Kidney epithelial cell (primary cell): ENCODE data around the gene PLAAT5. TPM values are rescaled to one million over a fixed set of nuclear protein-coding genes. Genes with fewer than 3 reads are reported as not detected.

Source experiments
- DNase-seq: peaks from one replicate; pipeline ENCODE4 v3.0.0-alpha.2; 2010; ENCODE audit warnings: low read depth
- H3K27me3 ChIP-seq: 2 replicates; pipeline ENCODE4 v1.6.0; 2011; ENCODE audit warnings: low read length; ENCODE audit not compliant: control insufficient read depth, insufficient read depth
- H3K36me3 ChIP-seq: 2 replicates; pipeline ENCODE4 v1.5.1; 2011; ENCODE audit warnings: low read length; ENCODE audit not compliant: control insufficient read depth, insufficient read depth
- H3K4me3 ChIP-seq: 2 replicates; pipeline ENCODE4 v1.5.1; 2011; ENCODE audit warnings: low read depth, mild to moderate bottlenecking, control low read depth, low read length
- total RNA-seq: library from RNA; depleted of rRNA; stranded (reverse); fragments of >200 nt; gene quantifications from 2 replicates; pipeline ENCODE4 v1.2.3, GENCODE V29; 2015
- TF ChIP-seq, protein P1 (sequence below): IDR thresholded peaks from 2 replicates; pipeline ENCODE4 v1.5.1; 2011; ENCODE audit warnings: mild to moderate bottlenecking, moderate library complexity, low read length, control low read depth, inconsistent platforms; ENCODE audit not compliant: insufficient read depth, poor library complexity, severe bottlenecking

PLAAT5 gene
- total RNA-seq, 1 donor from 2014 or later: 0.17 TPM

DNA sequence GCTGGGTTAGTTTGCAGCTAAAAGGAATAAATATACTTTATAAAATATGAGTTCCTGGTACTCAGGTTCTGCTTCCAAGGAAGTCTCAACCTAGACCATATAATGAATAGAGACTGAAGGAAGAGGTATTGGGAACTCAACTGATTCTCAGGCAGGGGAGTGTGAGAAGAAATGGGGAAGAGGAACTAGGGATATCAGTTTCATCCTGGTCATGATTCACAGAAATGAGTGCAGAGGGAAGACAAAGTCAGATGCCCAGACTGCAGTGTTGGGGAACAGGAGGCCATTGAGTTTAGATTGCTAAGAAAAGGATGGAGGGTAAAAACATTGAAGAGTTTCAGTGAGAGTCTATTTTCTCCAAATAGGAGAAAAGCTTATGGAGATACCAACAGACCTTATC is 28.8 kb downstream of the PLAAT5 start:
- H3K4me3 ChIP-seq: no peak overlapping the region
- no peak for DNase-seq
- TF ChIP-seq, protein P1, sequence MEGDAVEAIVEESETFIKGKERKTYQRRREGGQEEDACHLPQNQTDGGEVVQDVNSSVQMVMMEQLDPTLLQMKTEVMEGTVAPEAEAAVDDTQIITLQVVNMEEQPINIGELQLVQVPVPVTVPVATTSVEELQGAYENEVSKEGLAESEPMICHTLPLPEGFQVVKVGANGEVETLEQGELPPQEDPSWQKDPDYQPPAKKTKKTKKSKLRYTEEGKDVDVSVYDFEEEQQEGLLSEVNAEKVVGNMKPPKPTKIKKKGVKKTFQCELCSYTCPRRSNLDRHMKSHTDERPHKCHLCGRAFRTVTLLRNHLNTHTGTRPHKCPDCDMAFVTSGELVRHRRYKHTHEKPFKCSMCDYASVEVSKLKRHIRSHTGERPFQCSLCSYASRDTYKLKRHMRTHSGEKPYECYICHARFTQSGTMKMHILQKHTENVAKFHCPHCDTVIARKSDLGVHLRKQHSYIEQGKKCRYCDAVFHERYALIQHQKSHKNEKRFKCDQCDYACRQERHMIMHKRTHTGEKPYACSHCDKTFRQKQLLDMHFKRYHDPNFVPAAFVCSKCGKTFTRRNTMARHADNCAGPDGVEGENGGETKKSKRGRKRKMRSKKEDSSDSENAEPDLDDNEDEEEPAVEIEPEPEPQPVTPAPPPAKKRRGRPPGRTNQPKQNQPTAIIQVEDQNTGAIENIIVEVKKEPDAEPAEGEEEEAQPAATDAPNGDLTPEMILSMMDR: no peak
- peaks cover 2% of the 10 kb centered on the region for H3K27me3 ChIP-seq
- no peaks in the 10 kb centered on the region for H3K36me3 ChIP-seq

DNA sequence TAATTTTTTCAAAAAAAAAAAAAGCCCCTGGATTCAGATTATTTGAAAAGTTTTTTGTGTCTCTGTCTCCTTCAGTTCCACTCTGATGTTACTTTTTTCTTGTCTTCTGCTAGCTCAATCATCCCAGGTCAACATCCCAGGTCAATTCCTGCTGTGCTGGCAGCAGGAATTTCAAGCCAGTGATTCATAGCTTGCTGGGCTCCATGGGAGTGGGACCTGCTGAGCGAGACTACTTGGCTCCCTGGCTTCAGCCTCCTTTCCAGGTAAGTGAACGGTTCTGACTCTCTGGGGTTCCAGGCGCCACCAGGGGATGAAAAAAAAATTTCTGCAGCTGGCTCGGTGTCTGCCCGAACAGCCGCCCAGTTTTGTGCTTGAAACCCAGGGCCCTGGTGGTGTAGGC is 31.4 kb downstream of the PLAAT5 start:
- no peak for DNase-seq

DNA sequence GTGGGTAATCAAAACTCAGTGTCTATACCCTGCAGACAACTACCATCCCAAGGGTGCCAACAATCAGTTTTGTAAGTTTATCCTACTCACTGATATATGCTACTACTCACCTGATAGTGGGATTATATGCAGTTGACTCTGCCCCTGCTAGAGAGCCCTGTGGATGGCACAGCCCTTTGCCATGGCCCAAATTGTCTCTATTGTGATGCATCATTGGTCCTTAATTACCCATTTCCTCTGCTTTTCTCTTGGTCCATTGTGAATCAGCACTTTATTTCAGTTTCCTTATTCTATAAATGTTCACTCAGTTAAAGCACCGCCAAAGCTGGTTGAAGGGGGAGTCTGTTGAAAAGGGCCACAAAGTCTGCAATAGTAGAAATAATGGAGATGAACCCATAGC is 42.3 kb downstream of the PLAAT5 start:
- Histone ChIP-seq H3K36me3 (no peaks in the 10 kb centered on the region), H3K4me3 (no peak overlapping the region), H3K27me3 (no peaks in the 10 kb centered on the region)
- TF ChIP-seq, protein P1: no peak
- no peak for DNase-seq

More for the DNA sequence above, 31.4 kb downstream of the PLAAT5 start:
- Histone ChIP-seq H3K27me3 (peaks cover 2% of the 10 kb centered on the region), H3K36me3 (no peaks in the 10 kb centered on the region), H3K4me3 (no peak overlapping the region)
- TF ChIP-seq, protein P1: no peak

DNA sequence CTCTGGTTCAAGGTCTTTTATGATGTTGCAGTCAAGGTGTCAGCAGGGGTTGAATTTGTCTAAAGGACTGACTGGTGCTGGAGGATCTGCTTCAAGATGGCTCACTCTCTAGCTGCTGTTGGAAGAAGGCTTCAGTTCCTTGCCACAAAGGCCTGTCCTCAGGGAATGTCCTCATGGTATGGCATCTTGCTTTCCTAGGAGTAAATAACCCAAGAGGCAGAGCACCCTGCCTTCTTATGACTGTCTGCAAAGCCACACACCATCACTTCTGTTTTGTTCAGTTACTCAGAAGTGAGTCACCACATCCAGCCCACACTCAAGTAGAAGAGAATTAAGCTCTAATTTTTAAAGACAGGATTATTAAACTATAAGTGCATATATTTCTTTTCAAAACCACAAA is 45.2 kb downstream of the PLAAT5 start:
- H3K36me3 ChIP-seq: no peaks in the 10 kb centered on the region
- no peaks in the 10 kb centered on the region for H3K27me3 ChIP-seq
- no peak overlapping the region for H3K4me3 ChIP-seq
- TF ChIP-seq, protein P1: no peak
- DNase-seq: peak; percentile 10

DNA sequence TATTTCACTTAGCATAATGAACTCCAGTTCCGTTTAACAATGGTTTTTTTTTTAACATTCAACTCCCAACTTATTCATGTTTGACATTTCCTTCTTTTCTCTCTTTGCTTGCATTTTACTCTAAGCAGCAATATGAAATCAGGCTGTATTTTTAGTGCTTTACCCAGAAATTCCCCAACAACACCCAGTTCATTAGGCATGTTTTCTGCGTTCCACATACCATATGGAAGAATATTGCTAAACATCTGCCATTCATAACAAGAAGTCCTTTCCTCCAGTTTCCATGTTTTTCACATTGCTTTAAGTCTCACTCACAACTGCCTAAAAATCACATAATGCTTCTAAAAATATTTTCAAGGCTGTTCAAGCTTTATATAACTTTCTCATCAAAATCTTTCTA is 45.8 kb downstream of the PLAAT5 start:
- Histone ChIP-seq H3K36me3 (no peaks in the 10 kb centered on the region), H3K4me3 (no peak overlapping the region), H3K27me3 (no peaks in the 10 kb centered on the region)
- no peak for DNase-seq
- TF ChIP-seq, protein P1: no peak

DNA sequence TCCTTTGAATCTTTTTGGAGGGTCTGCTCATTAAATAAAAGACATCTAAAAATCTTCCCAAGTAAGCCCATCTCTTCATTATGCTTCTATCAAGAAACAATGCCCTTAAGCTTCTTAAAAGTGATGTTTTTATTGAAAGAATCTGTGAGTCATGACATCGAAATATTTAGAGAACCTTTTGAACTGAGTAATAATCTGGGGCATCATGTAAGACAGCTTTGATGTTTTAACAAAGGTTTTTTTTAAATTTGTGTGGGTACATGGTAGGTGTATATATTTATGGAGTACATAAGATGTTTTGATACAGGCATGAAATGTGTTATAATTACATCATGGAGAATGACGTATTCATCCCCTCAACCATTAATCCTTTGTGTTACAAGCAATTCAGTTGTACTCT is 46.8 kb downstream of the PLAAT5 start:
- no peak for DNase-seq
- Histone ChIP-seq H3K4me3 (no peak overlapping the region), H3K36me3 (no peaks in the 10 kb centered on the region), H3K27me3 (no peaks in the 10 kb centered on the region)
- TF ChIP-seq, protein P1: no peak
